NCI-H1048 (cell line): ENCODE results near the gene GPHN.
"Not testable (repeated sequence)": the region's sequence is repeated elsewhere in the genome, so short reads cannot be mapped to it uniquely, and the experiment has no call there.

Source experiments
- DNase-seq: peaks from one replicate; lab custom pipeline; 2025; lab: John Stamatoyannopoulos, UW

Gene GPHN

GRCh38 chr14:66813636-66814035 is 305.7 kb downstream of the GPHN start:
- DNase-seq, result no peak

GRCh38 chr14:66815687-66816086 is 307.7 kb downstream of the GPHN start:
- no peak for DNase-seq

- no peak for DNase-seq
These were observed 316.3 kb downstream of the GPHN start for GRCh38 chr14:66824251-66824650.

GRCh38 chr14:66827182-66827581 is 319.2 kb downstream of the GPHN start:
- no peak for DNase-seq

- no peak for DNase-seq
These were observed 323.2 kb downstream of the GPHN start for GRCh38 chr14:66831173-66831572.

GRCh38 chr14:66833816-66834215 is 325.9 kb downstream of the GPHN start:
- DNase-seq, result no peak

GRCh38 chr14:66837436-66837835 is 329.5 kb downstream of the GPHN start:
- DNase-seq, result not testable (repeated sequence)

GRCh38 chr14:66842911-66843512 is 335.1 kb downstream of the GPHN start:
- no peak for DNase-seq

GRCh38 chr14:66850258-66850888 is 342.4 kb downstream of the GPHN start:
- no peak for DNase-seq

GRCh38 chr14:66853311-66853710 is 345.4 kb downstream of the GPHN start:
- no peak for DNase-seq

GRCh38 chr14:66857867-66858266 is 349.9 kb downstream of the GPHN start:
- no peak for DNase-seq

GRCh38 chr14:66859063-66859671 is 351.2 kb downstream of the GPHN start:
- DNase-seq, result no peak

GRCh38 chr14:66881596-66881995 is 373.6 kb downstream of the GPHN start:
- no peak for DNase-seq

- no peak for DNase-seq
These were observed 376.2 kb downstream of the GPHN start for GRCh38 chr14:66884149-66884548.

GRCh38 chr14:66900719-66901118 is 392.8 kb downstream of the GPHN start:
- DNase-seq, result no peak

- no peak for DNase-seq
These were observed 402.4 kb downstream of the GPHN start for GRCh38 chr14:66910311-66910840.

- no peak for DNase-seq
These were observed 408.5 kb downstream of the GPHN start for GRCh38 chr14:66916421-66916820.

- no peak for DNase-seq
These were observed 410.6 kb downstream of the GPHN start for GRCh38 chr14:66918527-66918926.

- no peak for DNase-seq
These were observed 412.2 kb downstream of the GPHN start for GRCh38 chr14:66920196-66920595.

- DNase-seq, result no peak
These were observed 415.3 kb downstream of the GPHN start for GRCh38 chr14:66923251-66923650.

GRCh38 chr14:66939409-66939808 is 431.5 kb downstream of the GPHN start:
- no peak for DNase-seq

GRCh38 chr14:66944872-66945271 is 436.9 kb downstream of the GPHN start:
- DNase-seq, result no peak

- DNase-seq, result no peak
These were observed 447.2 kb downstream of the GPHN start for GRCh38 chr14:66955159-66955558.
